GM21717 (cell line): ENCODE measurements around the gene SORT1.
"Not testable (repeated sequence)": the region's sequence is repeated elsewhere in the genome, so short reads cannot be mapped to it uniquely, and the experiment has no call there.

ENCODE experiments used
- ATAC-seq: cut with Tn5 transposase; IDR thresholded peaks from one replicate; pipeline ENCODE4 v1.9.1; 2021; ENCODE audit warnings: mild to moderate bottlenecking, moderate library complexity; ENCODE audit not compliant: unreplicated experiment

SORT1 gene

GRCh38 chr1:109383087-109383779 lies 14.5 kb downstream of the SORT1 start:
- ATAC-seq = no peak

GRCh38 chr1:109381573-109381972 lies 16.1 kb downstream of the SORT1 start:
- no peak for ATAC-seq

GRCh38 chr1:109379907-109380306 lies 17.8 kb downstream of the SORT1 start:
- ATAC-seq = no peak

- no peak for ATAC-seq
Measured at GRCh38 chr1:109379422-109379821, 18.3 kb downstream of the SORT1 start.

- no peak for ATAC-seq
Measured at GRCh38 chr1:109377698-109378097, 20.0 kb downstream of the SORT1 start.

- ATAC-seq = not testable (repeated sequence)
Measured at GRCh38 chr1:109373696-109374095, 24.0 kb downstream of the SORT1 start.

- no peak for ATAC-seq
Measured at GRCh38 chr1:109373126-109373525, 24.6 kb downstream of the SORT1 start.

- ATAC-seq = no peak
Measured at GRCh38 chr1:109372281-109372680, 25.4 kb downstream of the SORT1 start.

GRCh38 chr1:109371341-109371739 lies 26.4 kb downstream of the SORT1 start:
- ATAC-seq = no peak

- no peak for ATAC-seq
Measured at GRCh38 chr1:109370712-109371340, 26.9 kb downstream of the SORT1 start.

- no peak for ATAC-seq
Measured at GRCh38 chr1:109369167-109369746, 28.5 kb downstream of the SORT1 start.

- ATAC-seq = no peak
Measured at GRCh38 chr1:109368464-109368863, 29.3 kb downstream of the SORT1 start.

- ATAC-seq = no peak
Measured at GRCh38 chr1:109367626-109368025, 30.1 kb downstream of the SORT1 start.

- no peak for ATAC-seq
Measured at GRCh38 chr1:109365642-109366204, 32.0 kb downstream of the SORT1 start.

- ATAC-seq = no peak
Measured at GRCh38 chr1:109361649-109362048, 36.1 kb downstream of the SORT1 start.

GRCh38 chr1:109361069-109361468 lies 36.6 kb downstream of the SORT1 start:
- no peak for ATAC-seq

- ATAC-seq = no peak
Measured at GRCh38 chr1:109357616-109358015, 40.1 kb downstream of the SORT1 start.

GRCh38 chr1:109356915-109357314 lies 40.8 kb downstream of the SORT1 start:
- ATAC-seq = no peak

GRCh38 chr1:109356505-109356904 lies 41.2 kb downstream of the SORT1 start:
- ATAC-seq = no peak

- ATAC-seq = no peak
Measured at GRCh38 chr1:109354929-109355328, 42.8 kb downstream of the SORT1 start.

GRCh38 chr1:109351457-109351856 lies 46.3 kb downstream of the SORT1 start:
- ATAC-seq = no peak

- no peak for ATAC-seq
Measured at GRCh38 chr1:109350655-109351054, 47.1 kb downstream of the SORT1 start.
